22Rv1 (cell line): ENCODE data around the gene RAD51B.

Source experiments
- ZFX ChIP-seq: fragments of 450-650 bp; IDR thresholded peaks from 2 replicates; pipeline ENCODE4 v1.6.1; 2017; ENCODE audit warnings: antibody characterized with exemption, borderline replicate concordance
- TF ChIP-seq, protein P1 (sequence below): fragments of 450-650 bp; IDR thresholded peaks from 2 replicates; pipeline ENCODE4 v1.5.1; 2017; ENCODE audit warnings: mild to moderate bottlenecking

DNA sequence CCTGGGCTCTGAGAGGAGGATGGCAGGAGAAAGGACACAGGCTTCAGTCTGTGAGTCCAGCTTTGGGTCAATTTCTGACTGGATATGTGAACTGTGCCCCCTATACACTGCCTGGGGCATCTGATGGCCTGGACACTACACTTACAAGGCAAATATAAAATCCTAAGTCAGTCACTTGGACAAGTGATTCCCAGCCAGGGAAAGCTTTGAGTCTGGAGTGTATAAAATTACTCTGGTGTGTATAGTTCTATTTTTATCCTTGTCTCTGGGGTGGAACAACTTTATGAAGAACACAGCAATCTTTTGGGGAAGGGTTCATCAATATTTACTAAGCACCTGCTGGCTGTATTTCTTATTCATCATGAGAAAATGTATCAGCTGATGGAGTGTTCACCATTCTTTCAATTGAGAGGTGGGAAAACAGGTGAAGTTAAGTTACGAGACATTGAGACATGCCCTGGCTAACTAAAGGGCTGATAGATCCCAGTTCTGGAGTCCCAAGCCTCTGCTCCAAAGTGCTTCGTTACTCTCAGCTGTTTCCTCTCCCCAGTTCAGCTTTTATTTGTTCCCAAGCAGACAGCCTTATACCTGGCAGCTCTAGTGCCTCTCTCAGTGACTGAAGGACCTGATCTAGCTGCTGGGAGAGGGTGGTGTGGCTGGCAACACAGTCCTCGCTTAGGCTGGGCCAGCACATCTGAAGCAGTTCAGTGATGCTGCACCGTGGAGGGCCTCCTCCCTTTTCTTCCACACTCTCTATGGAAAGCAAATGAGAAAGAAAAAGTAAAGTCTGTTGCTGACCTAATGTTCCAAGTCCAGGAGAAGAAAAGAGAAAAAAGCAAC is 34.1 kb upstream of the RAD51B start:
- TF ChIP-seq, protein P1, sequence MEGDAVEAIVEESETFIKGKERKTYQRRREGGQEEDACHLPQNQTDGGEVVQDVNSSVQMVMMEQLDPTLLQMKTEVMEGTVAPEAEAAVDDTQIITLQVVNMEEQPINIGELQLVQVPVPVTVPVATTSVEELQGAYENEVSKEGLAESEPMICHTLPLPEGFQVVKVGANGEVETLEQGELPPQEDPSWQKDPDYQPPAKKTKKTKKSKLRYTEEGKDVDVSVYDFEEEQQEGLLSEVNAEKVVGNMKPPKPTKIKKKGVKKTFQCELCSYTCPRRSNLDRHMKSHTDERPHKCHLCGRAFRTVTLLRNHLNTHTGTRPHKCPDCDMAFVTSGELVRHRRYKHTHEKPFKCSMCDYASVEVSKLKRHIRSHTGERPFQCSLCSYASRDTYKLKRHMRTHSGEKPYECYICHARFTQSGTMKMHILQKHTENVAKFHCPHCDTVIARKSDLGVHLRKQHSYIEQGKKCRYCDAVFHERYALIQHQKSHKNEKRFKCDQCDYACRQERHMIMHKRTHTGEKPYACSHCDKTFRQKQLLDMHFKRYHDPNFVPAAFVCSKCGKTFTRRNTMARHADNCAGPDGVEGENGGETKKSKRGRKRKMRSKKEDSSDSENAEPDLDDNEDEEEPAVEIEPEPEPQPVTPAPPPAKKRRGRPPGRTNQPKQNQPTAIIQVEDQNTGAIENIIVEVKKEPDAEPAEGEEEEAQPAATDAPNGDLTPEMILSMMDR, result no peak
- no peak for TF ChIP-seq ZFX
